ENCODE results near the gene DGCR2.

DNA sequence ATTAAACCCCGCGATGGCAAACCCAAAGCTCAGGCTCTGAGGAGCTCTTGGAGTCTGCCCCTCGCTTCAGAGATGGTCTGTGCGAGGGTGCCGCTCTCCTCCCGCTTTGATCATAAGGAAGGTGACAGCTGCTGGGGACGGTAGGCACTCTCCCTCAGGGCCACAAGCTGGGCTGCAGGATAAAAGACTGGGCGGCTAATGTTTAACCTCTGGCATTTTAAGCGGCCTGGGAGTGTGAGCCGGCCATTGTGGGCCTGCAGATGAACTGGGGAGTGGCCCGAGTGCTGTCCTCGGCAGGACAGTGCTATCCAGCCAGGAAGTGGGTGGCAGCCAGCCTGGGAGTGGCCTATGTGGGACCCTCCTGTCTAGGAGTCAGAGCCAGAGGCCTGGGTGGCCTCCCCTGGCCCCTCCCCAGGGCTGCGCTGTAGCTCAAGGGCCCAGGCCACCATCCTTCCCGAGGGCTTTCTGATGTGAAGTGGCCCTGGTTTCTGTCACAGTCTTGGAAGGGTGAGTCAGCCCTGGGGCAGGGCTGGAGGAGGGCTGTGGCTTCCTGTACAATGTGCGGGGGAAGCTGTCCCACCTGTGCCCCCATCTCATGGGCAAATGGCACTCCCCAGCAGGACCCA is 127.4 kb downstream of the DGCR2 start:
- TF ChIP-seq ELF4 (IDR thresholded peaks at IDR 0.05), result no peak
- no peak for TF ChIP-seq SUZ12 (IDR thresholded peaks at IDR 0.05)
- TF ChIP-seq SP1 (IDR thresholded peaks at IDR 0.05), result no peak
- TF ChIP-seq FOXK2 (IDR thresholded peaks at IDR 0.05), result no peak
- no peak for TF ChIP-seq FOXM1 (IDR thresholded peaks at IDR 0.05; ENCODE audit: borderline replicate concordance)
- no peak for TF ChIP-seq NFRKB (IDR thresholded peaks at IDR 0.05)
- no peak for TF ChIP-seq ARNT (IDR thresholded peaks at IDR 0.05)
- no peak for TF ChIP-seq TARDBP (IDR thresholded peaks at IDR 0.05)

All from HEK293T (cell line).